MCF 10A (cell line): ENCODE results near the gene BTBD16. TPM values are rescaled to one million over a fixed set of nuclear protein-coding genes. Genes with fewer than 3 reads are reported as not detected.

Experiments used
- BruUV-seq: library from RNA; stranded (reverse); fragments of 400-500 nt; replicated peaks from 2 replicates; lab custom pipeline; 2021; lab: Mats Ljungman, UMichigan
- CTCF ChIA-PET: fragments of 300-600 bp; sonication (Branson Sonifier 250); formaldehyde crosslinking; extraction: SDS; loops from one replicate; lab custom pipeline; 2021; ENCODE audit warnings: antibody characterized with exemption, inconsistent platforms; lab: Yijun Ruan, JAX
- POLR2A ChIA-PET: fragments of 300-600, 350-650 bp; sonication (Branson Sonifier 250); formaldehyde crosslinking; extraction: SDS; loops from one replicate; lab custom pipeline; 2020; ENCODE audit warnings: antibody characterized with exemption, inconsistent platforms; lab: Yijun Ruan, JAX
- DNase-seq: peaks from one replicate; pipeline ENCODE4 v3.0.0-alpha.2; 2018; ENCODE audit not compliant: unreplicated experiment
- H3K27ac Mint-ChIP-seq: one replicate; pipeline ENCODE4 v1.8.0; 2022; ENCODE audit warnings: mild to moderate bottlenecking, low read depth, mixed read lengths; ENCODE audit not compliant: unreplicated experiment
- H3K27me3 Mint-ChIP-seq: one replicate; pipeline ENCODE4 v1.8.0; 2022; ENCODE audit warnings: mixed read lengths; ENCODE audit not compliant: insufficient read depth, unreplicated experiment
- H3K36me3 Mint-ChIP-seq: one replicate; pipeline ENCODE4 v1.8.0; 2022; ENCODE audit warnings: mild to moderate bottlenecking, moderate library complexity, mixed read lengths; ENCODE audit not compliant: insufficient read depth, unreplicated experiment
- H3K4me1 Mint-ChIP-seq: one replicate; pipeline ENCODE4 v1.8.0; 2022; ENCODE audit warnings: mixed read lengths; ENCODE audit not compliant: insufficient read depth, unreplicated experiment
- H3K4me3 Mint-ChIP-seq: one replicate; pipeline ENCODE4 v1.8.0; 2022; ENCODE audit warnings: mild to moderate bottlenecking, moderate library complexity, mixed read lengths; ENCODE audit not compliant: unreplicated experiment
- H3K9me3 Mint-ChIP-seq: one replicate; pipeline ENCODE4 v1.8.0; 2022; ENCODE audit warnings: mixed read lengths; ENCODE audit not compliant: unreplicated experiment
- CTCF ChIP-seq: fragments of 200-600 bp; IDR thresholded peaks from one replicate; pipeline ENCODE4 v1.8.0; 2022; ENCODE audit warnings: antibody characterized with exemption, mild to moderate bottlenecking; ENCODE audit not compliant: unreplicated experiment
- intact Hi-C: fragments of 100-400 bp; cut with micrococcal nuclease; formaldehyde crosslinking; loops from 2 replicates; pipeline ENCODE4 v1.14.1; 2022
- total RNA-seq: library from RNA; stranded (reverse); gene quantifications from 2 replicates; pipeline ENCODE4 v1.2.3, GENCODE V29; 2022

Gene BTBD16
- total RNA-seq, 1 experiment from 2014 or later: 0.16 TPM

- intact Hi-C loops: loop anchor here (1.0 kb wide), 4 partner anchors 44 to 361 kb away; no protein-coding TSS in a partner anchor
- CTCF ChIA-PET: interaction anchor here (0.6 to 3.1 kb wide), 18 partner anchors 14 to 361 kb away, joined by 3 to 45 read pairs (median 4); partner anchors contain the start of gene PLEKHA1
- Mint-ChIP-seq H3K9me3 (peaks cover 8% of the 10 kb centered on the region), H3K27ac (no peak overlapping the region), H3K36me3 (no peaks in the 10 kb centered on the region), H3K4me3 (no peak overlapping the region), H3K27me3 (no peaks in the 10 kb centered on the region), H3K4me1 (peaks cover 12% of the 10 kb centered on the region)
- peak; percentile 72 for DNase-seq
- no TSS peak for BruUV-seq
- POLR2A ChIA-PET: interaction anchor here (0.9 to 2.6 kb wide), 7 partner anchors 18 to 223 kb away, joined by 3 to 12 read pairs (median 4); partner anchors contain the start of gene PLEKHA1
- peak; percentile 54 for TF ChIP-seq CTCF
Measured at GRCh38 chr10:122342293-122343134, 71.4 kb downstream of the BTBD16 start.

GRCh38 chr10:122343135-122343800, 72.2 kb downstream of the BTBD16 start:
- intact Hi-C loops: no loop called here
- ChIA-PET POLR2A (interaction anchor here (0.9 to 2.6 kb wide), 7 partner anchors 17 to 222 kb away, joined by 3 to 12 read pairs (median 4); partner anchors contain the start of gene PLEKHA1), CTCF (interaction anchor here (0.6 to 3.1 kb wide), 19 partner anchors 13 to 286 kb away, joined by 3 to 45 read pairs (median 4); partner anchors contain the start of gene PLEKHA1)
- no peaks in the 10 kb centered on the region for H3K27me3 Mint-ChIP-seq
- no peaks in the 10 kb centered on the region for H3K36me3 Mint-ChIP-seq
- H3K27ac Mint-ChIP-seq: no peak overlapping the region
- H3K9me3 Mint-ChIP-seq: peaks cover 8% of the 10 kb centered on the region
- no peak overlapping the region for H3K4me3 Mint-ChIP-seq
- no peak for DNase-seq
- no peak for TF ChIP-seq CTCF
- peaks cover 12% of the 10 kb centered on the region for H3K4me1 Mint-ChIP-seq
- BruUV-seq: no TSS peak

- intact Hi-C loops: no loop called here
- no peak overlapping the region for H3K27ac Mint-ChIP-seq
Measured at GRCh38 chr10:122343936-122344335, 72.8 kb downstream of the BTBD16 start.

More at GRCh38 chr10:122343936-122344335, 72.8 kb downstream of the BTBD16 start:
- CTCF ChIA-PET: interaction anchor here (0.6 to 3.1 kb wide), 9 partner anchors 14 to 221 kb away, joined by 3 to 45 read pairs (median 4); no protein-coding TSS in a partner anchor
- Mint-ChIP-seq H3K4me1 (peaks cover 12% of the 10 kb centered on the region), H3K36me3 (no peaks in the 10 kb centered on the region), H3K4me3 (no peak overlapping the region), H3K9me3 (peaks cover 8% of the 10 kb centered on the region), H3K27me3 (no peaks in the 10 kb centered on the region)
- no TSS peak for BruUV-seq
- POLR2A ChIA-PET: interaction anchor here (1.0 to 2.6 kb wide), 4 partner anchors 17 to 45 kb away, joined by 3 to 12 read pairs (median 4); partner anchors contain the start of gene PLEKHA1
- TF ChIP-seq CTCF: no peak
- no peak for DNase-seq
